ENCODE measurements around the gene ZNRD2. TPM values are rescaled to one million over a fixed set of nuclear protein-coding genes. Genes with fewer than 3 reads are reported as not detected.

ZNRD2 gene
- total RNA-seq, 1 experiment from 2014 or later: 45.8 TPM

DNA sequence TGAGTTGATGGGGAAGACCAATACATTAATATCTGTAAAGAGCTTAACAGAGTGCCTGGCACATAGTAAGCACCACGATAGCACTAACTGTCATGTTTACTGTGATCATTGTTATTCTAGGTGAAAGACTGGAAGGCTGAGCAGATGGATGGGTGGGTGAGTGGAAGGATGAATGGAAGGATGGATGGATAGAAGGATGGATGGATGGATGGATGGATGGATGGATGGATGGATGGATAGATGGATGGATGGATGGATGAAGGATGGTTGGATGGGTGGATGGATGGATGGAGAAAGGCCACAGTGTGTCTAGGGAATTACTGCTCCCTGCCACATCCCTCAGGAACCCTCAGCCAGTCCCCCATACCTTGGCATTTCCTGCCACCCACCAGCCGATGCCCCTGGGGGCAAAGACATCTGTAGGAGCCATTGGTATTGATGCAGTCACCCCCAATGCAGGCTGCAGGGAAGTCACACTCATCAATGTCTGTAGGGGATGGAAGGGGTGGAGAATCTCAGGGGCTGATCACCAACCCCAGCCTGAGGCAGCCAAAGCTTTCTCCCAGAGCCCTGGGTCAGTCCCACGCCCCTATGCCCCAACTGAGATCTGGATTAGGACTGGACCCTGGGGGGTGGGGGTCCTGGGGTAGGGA is 27.4 kb upstream of the ZNRD2 start:
- H3K23ac ChIP-seq (ENCODE audit: insufficient read length, low read depth, low read length): no peak overlapping the region
- no peak overlapping the region for H2BK120ac ChIP-seq (ENCODE audit: low read depth, low read length, poor library complexity, severe bottlenecking)
- no peak overlapping the region for H3K9ac ChIP-seq (ENCODE audit: extremely low read depth, insufficient read length, low read length)
- no peak overlapping the region for H3K4me3 Mint-ChIP-seq
- H3K27ac ChIP-seq (ENCODE audit: insufficient read length, low read depth, low read length): no peak overlapping the region
- H4K91ac ChIP-seq (ENCODE audit: insufficient read length, low read depth, low read length): no peak overlapping the region
- H3K14ac ChIP-seq (ENCODE audit: insufficient read depth, low read length): no peak overlapping the region
- peaks cover 68% of the 10 kb centered on the region for H3K27me3 Mint-ChIP-seq (ENCODE audit: low read depth)
- peaks cover 16% of the 10 kb centered on the region for H3K23me2 ChIP-seq (ENCODE audit: insufficient read length, low read depth, low read length, poor library complexity, severe bottlenecking)
- H3K36me3 Mint-ChIP-seq (ENCODE audit: insufficient read depth in 1 of 3, low read depth in 3 of 3): peaks cover 0 to 2% (median 2%) of the 10 kb centered on the region in 3 experiments; a peak in 4 of 7 replicates
- H3K4me1 Mint-ChIP-seq: peaks cover 10 to 25% of the 10 kb centered on the region in 2 experiments
- H3K9me3 Mint-ChIP-seq: peaks cover 0 to 2% of the 10 kb centered on the region in 2 experiments; a peak in 1 of 5 replicates
- no peaks in the 10 kb centered on the region for H3K79me1 ChIP-seq (ENCODE audit: insufficient read depth, low read depth, low read length, poor library complexity, severe bottlenecking)
- no peaks in the 10 kb centered on the region for H3K79me2 ChIP-seq (ENCODE audit: insufficient read depth, low read length)
- H4K5ac ChIP-seq (ENCODE audit: insufficient read length, low read depth, low read length): no peak overlapping the region
- peaks cover 4% of the 10 kb centered on the region; the same call in 1 of the 2 replicates for H3K27me3 ChIP-seq (ENCODE audit: insufficient read depth, low read length)
- H2BK20ac ChIP-seq (ENCODE audit: low read depth, low read length, poor library complexity, severe bottlenecking): no peak overlapping the region
- no peak overlapping the region for H3K56ac ChIP-seq (ENCODE audit: insufficient read length, low read depth, low read length)
- H4K20me1 ChIP-seq (ENCODE audit: control insufficient read depth, insufficient read depth, insufficient read length): peaks cover 2% of the 10 kb centered on the region
- no peak overlapping the region for H3K27ac Mint-ChIP-seq
- no CpG with 5 or more reads among the region's 3 CpGs for WGBS (ENCODE audit: extremely low coverage, insufficient read length, low lambda C conversion rate)
- no peaks in the 10 kb centered on the region for H3K9me3 ChIP-seq (ENCODE audit: control insufficient read depth, low read depth, low read length)
- no peak overlapping the region for H3K4me2 ChIP-seq (ENCODE audit: insufficient read depth, insufficient read length, low read length)
- H4K8ac ChIP-seq (replicated peaks; ENCODE audit: insufficient read length, low read depth, low read length): no peak overlapping the region
- H3K4ac ChIP-seq (ENCODE audit: low read depth, low read length): no peak overlapping the region
- no peak overlapping the region for H2AFZ ChIP-seq (ENCODE audit: low read length)
- DNase-seq: no peak
- no peak for TF ChIP-seq CTCF (conservative IDR thresholded peaks at IDR 0.05)
- H3K4me1 ChIP-seq (ENCODE audit: insufficient read depth, low read length): no peaks in the 10 kb centered on the region
- no peak overlapping the region for H3K18ac ChIP-seq (ENCODE audit: insufficient read length, low read depth, low read length)
- H2BK5ac ChIP-seq (ENCODE audit: insufficient read length, low read length): no peak overlapping the region
- no peak overlapping the region for H2BK12ac ChIP-seq (ENCODE audit: insufficient read length, low read depth, low read length)
- H2AK5ac ChIP-seq (ENCODE audit: insufficient read length, low read length): no peak overlapping the region
- no peak overlapping the region for H2BK15ac ChIP-seq (ENCODE audit: low read depth, low read length)
- H3T11ph ChIP-seq (ENCODE audit: low read length): no peak overlapping the region

Data from H9 (cell line).